Parathyroid adenoma (tissue), 2 donors: Measurements from ENCODE around the gene AXDND1.
A peak's percentile ranks its signal among the peaks of the same experiment; 100 is the strongest.

Experiments
- H2AFZ ChIP-seq: fragments of 300-600 bp; sonication (generic); one replicate; pipeline ENCODE4 v1.7.0; 2017; ENCODE audit warnings: antibody characterized with exemption, mild to moderate bottlenecking
- H3K27ac ChIP-seq: fragments of 300-600 bp; sonication (generic); one replicate; pipeline ENCODE4 v1.7.0; 2017
- H3K27me3 ChIP-seq: fragments of 300-600 bp; sonication (generic); one replicate; pipeline ENCODE4 v1.7.0; 2017; ENCODE audit warnings: low read length; ENCODE audit not compliant: control insufficient read depth, insufficient read depth
- H3K36me3 ChIP-seq: fragments of 300-600 bp; sonication (generic); one replicate; pipeline ENCODE4 v1.7.0; 2017; ENCODE audit warnings: low read length; ENCODE audit not compliant: control insufficient read depth, insufficient read depth
- H3K4me1 ChIP-seq: fragments of 300-600 bp; sonication (generic); one replicate; pipeline ENCODE4 v1.7.0; 2017; ENCODE audit warnings: control low read depth
- H3K4me2 ChIP-seq: fragments of 300-600 bp; sonication (generic); one replicate; pipeline ENCODE4 v1.7.0; 2017; ENCODE audit warnings: low read length
- H3K4me3 ChIP-seq: fragments of 300-600 bp; sonication (generic); one replicate; pipeline ENCODE4 v1.7.0; 2017; ENCODE audit warnings: low read depth, low read length
- H3K79me2 ChIP-seq: fragments of 300-600 bp; sonication (generic); one replicate; pipeline ENCODE4 v1.7.0; 2017; ENCODE audit warnings: control low read depth
- H3K9ac ChIP-seq: fragments of 300-600 bp; sonication (generic); one replicate; pipeline ENCODE4 v1.7.0; 2017; ENCODE audit warnings: mild to moderate bottlenecking
- H3K9me3 ChIP-seq: fragments of 300-600 bp; sonication (generic); one replicate; pipeline ENCODE4 v1.7.0; 2017; ENCODE audit warnings: low read length; ENCODE audit not compliant: control insufficient read depth
- CTCF ChIP-seq: fragments of 300-600 bp; sonication (generic); IDR thresholded peaks from one replicate; pipeline ENCODE4 v1.7.0; 2017; ENCODE audit warnings: antibody characterized with exemption, mild to moderate bottlenecking
- donor health status: primary hyperparathyroidism.

The AXDND1 gene

GRCh38 chr1:179591253-179591591, 225.5 kb downstream of the AXDND1 start:
- Histone ChIP-seq H2AFZ (no peak overlapping the region), H3K27me3 (no peaks in the 10 kb centered on the region), H3K4me3 (peak overlapping the region; percentile 44), H3K9me3 (no peaks in the 10 kb centered on the region), H3K9ac (no peak overlapping the region), H3K4me1 (no peaks in the 10 kb centered on the region), H3K79me2 (no peaks in the 10 kb centered on the region), H3K4me2 (peak overlapping the region; percentile 67), H3K27ac (no peak overlapping the region), H3K36me3 (no peaks in the 10 kb centered on the region)
- no peak for TF ChIP-seq CTCF

GRCh38 chr1:179591592-179592580, 226.1 kb downstream of the AXDND1 start, which contains the start of gene TDRD5:
TDRD5 (plus strand) TSS chr1:179591832; CDS start chr1:179592616, 784 bp downstream.
- H3K36me3 ChIP-seq = no peaks in the 10 kb centered on the region
- peak within 1 kb of the TSS; percentile 44 for H3K4me3 ChIP-seq
- no peaks in the 10 kb centered on the region for H3K27me3 ChIP-seq
- TF ChIP-seq CTCF = no peak
- no peaks in the 10 kb centered on the region for H3K9me3 ChIP-seq
- peak within 1 kb of the TSS; percentile 67 for H3K4me2 ChIP-seq
- H3K27ac ChIP-seq = no peak within 1 kb of the TSS
- no peak within 1 kb of the TSS for H3K9ac ChIP-seq
- H3K4me1 ChIP-seq = no peaks in the 10 kb centered on the region
- no peaks in the 10 kb centered on the region for H3K79me2 ChIP-seq
- H2AFZ ChIP-seq = peak within 1 kb of the TSS; percentile 20

- Histone ChIP-seq H3K27me3 (no peaks in the 10 kb centered on the region), H3K4me2 (no peak overlapping the region), H3K4me3 (no peak overlapping the region), H3K36me3 (no peaks in the 10 kb centered on the region), H3K27ac (no peak overlapping the region), H3K9ac (no peak overlapping the region), H3K79me2 (no peaks in the 10 kb centered on the region), H2AFZ (no peak overlapping the region), H3K9me3 (no peaks in the 10 kb centered on the region), H3K4me1 (no peaks in the 10 kb centered on the region)
- TF ChIP-seq CTCF = no peak
These were observed 232.9 kb downstream of the AXDND1 start for GRCh38 chr1:179598631-179599030.

GRCh38 chr1:179599623-179600249, 234.0 kb downstream of the AXDND1 start:
- Histone ChIP-seq H3K9ac (no peak overlapping the region), H3K27ac (no peak overlapping the region), H3K36me3 (no peaks in the 10 kb centered on the region), H3K4me1 (no peaks in the 10 kb centered on the region), H3K4me2 (no peak overlapping the region), H3K79me2 (no peaks in the 10 kb centered on the region), H3K4me3 (no peak overlapping the region), H2AFZ (no peak overlapping the region), H3K27me3 (no peaks in the 10 kb centered on the region), H3K9me3 (no peaks in the 10 kb centered on the region)
- no peak for TF ChIP-seq CTCF
